ENCODE measurements around the gene COL27A1. TPM values are rescaled to one million over a fixed set of nuclear protein-coding genes. Genes with fewer than 3 reads are reported as not detected.

The COL27A1 gene
- total RNA-seq, 2 experiments from 2014 or later: 7.0 to 10.6 TPM

DNA sequence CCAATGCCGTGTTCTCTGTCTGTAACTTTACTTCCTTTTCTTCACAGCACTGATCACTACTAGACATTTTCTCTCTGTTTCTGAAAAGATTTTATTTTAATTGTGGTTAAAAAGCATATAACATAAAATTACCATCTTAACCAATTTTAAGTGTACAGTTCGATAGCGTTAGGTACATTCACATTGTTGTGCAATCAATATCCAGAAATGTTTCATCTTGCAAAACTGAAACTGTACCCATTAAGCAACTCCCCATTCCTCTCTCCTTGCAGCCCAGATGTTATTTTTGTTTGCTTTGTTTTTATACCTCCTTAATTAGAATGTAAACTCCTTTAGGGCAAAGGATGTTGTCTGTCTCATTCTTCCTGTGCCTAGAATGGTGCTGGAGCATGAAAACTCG, 47.5 kb downstream of the COL27A1 start:
- DNase-seq: no peak
- intact Hi-C loops (cut with micrococcal nuclease): no loop called here
- Mint-ChIP-seq H3K4me3 (no peak overlapping the region), H3K9me3 (no peaks in the 10 kb centered on the region), H3K27ac (no peak overlapping the region), H3K4me1 (ENCODE audit: low read depth) (no peaks in the 10 kb centered on the region), H3K36me3 (ENCODE audit: low read depth) (no peaks in the 10 kb centered on the region), H3K27me3 (ENCODE audit: low read depth) (no peaks in the 10 kb centered on the region)
- CTCF ChIA-PET: no interaction called here

- no peak overlapping the region for H3K4me3 Mint-ChIP-seq
- intact Hi-C loops (cut with micrococcal nuclease): no loop called here
- no peaks in the 10 kb centered on the region for H3K9me3 Mint-ChIP-seq
- H3K27me3 Mint-ChIP-seq (ENCODE audit: low read depth): no peaks in the 10 kb centered on the region
- H3K36me3 Mint-ChIP-seq (ENCODE audit: low read depth): no peaks in the 10 kb centered on the region
- DNase-seq: no peak
- no peaks in the 10 kb centered on the region for H3K4me1 Mint-ChIP-seq (ENCODE audit: low read depth)
- CTCF ChIA-PET: no interaction called here
- no peak overlapping the region for H3K27ac Mint-ChIP-seq
Observed at GRCh38 chr9:114203410-114204140, 48.2 kb downstream of the COL27A1 start.

GRCh38 chr9:114204265-114204664, 48.9 kb downstream of the COL27A1 start:
- H3K27ac Mint-ChIP-seq: no peak overlapping the region
- intact Hi-C loops (cut with micrococcal nuclease): no loop called here
- H3K4me1 Mint-ChIP-seq (ENCODE audit: low read depth): no peaks in the 10 kb centered on the region
- CTCF ChIA-PET: no interaction called here
- no peaks in the 10 kb centered on the region for H3K27me3 Mint-ChIP-seq (ENCODE audit: low read depth)
- DNase-seq: no peak
- H3K4me3 Mint-ChIP-seq: no peak overlapping the region
- H3K36me3 Mint-ChIP-seq (ENCODE audit: low read depth): no peaks in the 10 kb centered on the region
- H3K9me3 Mint-ChIP-seq: no peaks in the 10 kb centered on the region

DNA sequence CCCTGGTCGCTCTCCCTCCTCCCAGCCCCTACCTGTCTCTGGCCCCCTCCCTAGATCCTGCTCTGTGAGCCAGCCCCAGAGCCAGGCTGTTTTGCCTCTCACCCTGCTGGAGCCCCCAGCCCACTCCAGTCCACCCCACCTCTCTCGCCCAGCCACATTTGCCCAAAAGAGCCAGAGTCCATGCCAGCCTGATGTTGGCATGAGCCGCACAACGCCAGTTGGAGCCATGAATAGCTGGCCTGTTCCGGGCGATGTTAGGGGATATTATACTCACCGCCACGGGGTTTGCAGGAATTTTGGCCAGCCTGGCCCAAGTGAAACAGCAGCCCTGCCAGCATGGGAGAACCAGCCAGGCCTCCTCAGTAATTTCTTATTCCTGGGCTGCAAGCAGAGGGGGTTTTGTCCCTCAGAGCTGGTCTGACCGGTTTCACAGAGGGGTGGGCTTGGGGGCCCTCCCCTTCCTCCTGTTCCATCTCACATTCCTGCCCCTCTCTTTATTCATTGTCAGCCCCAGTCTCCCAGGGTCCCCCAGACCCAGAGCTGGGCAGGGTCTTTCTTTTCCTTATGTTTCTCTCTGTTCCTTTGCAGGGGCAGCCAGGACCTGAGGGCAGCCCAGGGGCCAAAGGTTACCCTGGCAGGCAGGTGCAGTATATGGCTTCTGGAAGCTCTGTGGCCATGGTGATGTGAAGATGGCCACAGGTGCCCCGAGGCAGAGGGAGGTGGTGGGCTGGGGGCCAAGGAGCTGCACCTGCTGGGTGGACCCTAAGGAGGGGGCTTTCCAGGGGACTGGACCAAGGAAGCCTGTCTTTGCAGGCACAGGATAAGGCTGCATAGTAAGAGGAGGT, 50.1 kb downstream of the COL27A1 start:
- no peak for DNase-seq
- intact Hi-C loops (cut with micrococcal nuclease): no loop called here
- Mint-ChIP-seq H3K27ac (no peak overlapping the region), H3K27me3 (ENCODE audit: low read depth) (no peaks in the 10 kb centered on the region), H3K4me3 (no peak overlapping the region), H3K9me3 (no peaks in the 10 kb centered on the region), H3K4me1 (ENCODE audit: low read depth) (no peaks in the 10 kb centered on the region), H3K36me3 (ENCODE audit: low read depth) (peaks cover 2% of the 10 kb centered on the region)
- CTCF ChIA-PET: no interaction called here

GRCh38 chr9:114206221-114206789, 51.0 kb downstream of the COL27A1 start:
- H3K27me3 Mint-ChIP-seq (ENCODE audit: low read depth): no peaks in the 10 kb centered on the region
- intact Hi-C loops (cut with micrococcal nuclease): no loop called here
- H3K27ac Mint-ChIP-seq: no peak overlapping the region
- H3K4me1 Mint-ChIP-seq (ENCODE audit: low read depth): no peaks in the 10 kb centered on the region
- no peak for DNase-seq
- no peak overlapping the region for H3K4me3 Mint-ChIP-seq
- CTCF ChIA-PET: interaction anchor here (0.5 kb wide), 1 partner anchor 43 kb away, joined by 4 read pairs; no protein-coding TSS in a partner anchor
- peaks cover 2% of the 10 kb centered on the region for H3K36me3 Mint-ChIP-seq (ENCODE audit: low read depth)
- H3K9me3 Mint-ChIP-seq: no peaks in the 10 kb centered on the region

- intact Hi-C loops (cut with micrococcal nuclease): no loop called here
- Mint-ChIP-seq H3K4me3 (no peak overlapping the region), H3K27ac (no peak overlapping the region), H3K4me1 (ENCODE audit: low read depth) (no peaks in the 10 kb centered on the region), H3K27me3 (ENCODE audit: low read depth) (no peaks in the 10 kb centered on the region), H3K9me3 (no peaks in the 10 kb centered on the region), H3K36me3 (ENCODE audit: low read depth) (peaks cover 2% of the 10 kb centered on the region)
- DNase-seq: no peak
- CTCF ChIA-PET: interaction anchor here (0.6 kb wide), 1 partner anchor 124 kb away, joined by 3 read pairs; no protein-coding TSS in a partner anchor
Observed at GRCh38 chr9:114207034-114207810, 51.9 kb downstream of the COL27A1 start.

DNA sequence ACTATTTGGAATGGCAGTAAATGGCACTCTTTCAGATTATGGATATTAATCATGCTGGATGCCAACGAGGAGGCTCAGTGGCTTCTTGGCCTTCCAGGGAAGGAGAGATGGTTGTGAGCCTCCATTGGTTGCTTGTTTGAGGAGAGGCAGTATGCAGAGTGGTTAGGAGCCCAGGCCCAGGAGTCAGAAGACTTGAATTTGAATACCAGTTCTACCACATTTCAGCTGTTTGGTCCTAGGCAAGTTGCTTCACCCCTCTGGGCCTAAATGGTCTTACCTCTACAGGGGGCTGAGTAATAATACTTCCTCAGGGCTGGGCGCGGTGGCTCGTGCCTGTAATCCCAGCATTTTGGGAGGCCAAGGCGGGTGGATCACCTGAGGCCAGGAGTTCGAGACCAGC, 52.5 kb downstream of the COL27A1 start:
- no peaks in the 10 kb centered on the region for H3K4me1 Mint-ChIP-seq (ENCODE audit: low read depth)
- H3K9me3 Mint-ChIP-seq: no peaks in the 10 kb centered on the region
- CTCF ChIA-PET: no interaction called here
- no peak for DNase-seq
- intact Hi-C loops (cut with micrococcal nuclease): no loop called here
- no peak overlapping the region for H3K4me3 Mint-ChIP-seq
- no peaks in the 10 kb centered on the region for H3K27me3 Mint-ChIP-seq (ENCODE audit: low read depth)
- H3K36me3 Mint-ChIP-seq (ENCODE audit: low read depth): peaks cover 2% of the 10 kb centered on the region
- no peak overlapping the region for H3K27ac Mint-ChIP-seq

- Mint-ChIP-seq H3K9me3 (no peaks in the 10 kb centered on the region), H3K4me1 (ENCODE audit: low read depth) (no peaks in the 10 kb centered on the region), H3K27me3 (ENCODE audit: low read depth) (no peaks in the 10 kb centered on the region), H3K27ac (no peak overlapping the region), H3K4me3 (no peak overlapping the region), H3K36me3 (ENCODE audit: low read depth) (peaks cover 2% of the 10 kb centered on the region)
- DNase-seq: no peak
- CTCF ChIA-PET: no interaction called here
- intact Hi-C loops (cut with micrococcal nuclease): no loop called here
Observed at GRCh38 chr9:114209151-114209550, 53.8 kb downstream of the COL27A1 start.

DNA sequence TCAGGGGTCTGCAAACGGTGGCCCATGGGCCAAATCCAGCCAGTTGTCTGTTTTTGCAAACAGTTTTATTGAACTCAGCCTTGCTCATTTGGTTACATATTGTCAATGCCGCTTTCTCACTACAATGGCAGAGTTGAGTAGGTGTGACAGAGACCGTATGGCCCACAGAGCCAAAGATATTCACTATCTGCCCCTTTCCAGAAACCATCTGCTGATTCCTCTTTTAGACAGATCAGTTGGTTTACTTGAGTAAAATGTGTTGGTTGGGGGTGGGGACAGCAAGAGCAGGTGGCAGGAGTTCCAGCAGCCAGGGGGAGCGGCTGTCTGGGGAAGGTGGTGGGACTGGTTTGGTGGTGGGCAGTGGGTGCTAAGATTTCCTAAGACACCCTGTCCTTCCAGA, 54.8 kb downstream of the COL27A1 start:
- Mint-ChIP-seq H3K36me3 (ENCODE audit: low read depth) (peaks cover 2% of the 10 kb centered on the region), H3K27ac (no peak overlapping the region), H3K4me3 (no peak overlapping the region), H3K9me3 (no peaks in the 10 kb centered on the region), H3K4me1 (ENCODE audit: low read depth) (no peaks in the 10 kb centered on the region), H3K27me3 (ENCODE audit: low read depth) (no peaks in the 10 kb centered on the region)
- CTCF ChIA-PET: no interaction called here
- intact Hi-C loops (cut with micrococcal nuclease): no loop called here
- no peak for DNase-seq

DNA sequence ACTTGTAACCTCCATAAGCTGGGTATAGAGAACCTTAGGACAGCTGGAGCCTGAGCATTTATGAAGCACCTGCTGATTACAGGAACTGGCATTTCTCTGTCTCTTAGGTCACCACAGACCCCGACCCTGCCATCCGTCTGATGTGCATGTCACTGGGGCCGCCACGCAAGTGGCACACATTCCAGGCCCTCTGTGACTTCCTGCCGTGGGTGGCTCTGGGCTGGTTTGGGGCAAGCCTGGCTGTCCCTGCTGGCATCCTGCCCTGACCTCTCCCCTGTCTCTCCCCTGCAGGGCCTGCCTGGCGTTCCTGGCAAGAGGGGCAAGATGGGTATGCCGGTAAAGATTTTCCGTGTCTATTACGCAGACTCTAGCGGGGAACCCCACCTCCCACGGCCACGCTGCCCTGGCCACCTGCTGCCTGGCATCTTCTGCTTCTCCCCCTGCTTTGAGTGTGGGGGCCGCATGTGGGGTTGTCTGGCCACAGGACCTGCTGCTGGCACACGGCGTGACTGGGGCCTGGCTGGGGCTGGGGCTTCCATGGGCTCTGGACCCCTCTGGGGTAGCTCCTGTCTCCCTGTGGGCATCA, 55.4 kb downstream of the COL27A1 start:
- Mint-ChIP-seq H3K27ac (no peak overlapping the region), H3K9me3 (no peaks in the 10 kb centered on the region), H3K4me1 (ENCODE audit: low read depth) (no peaks in the 10 kb centered on the region), H3K36me3 (ENCODE audit: low read depth) (peaks cover 2% of the 10 kb centered on the region), H3K4me3 (no peak overlapping the region), H3K27me3 (ENCODE audit: low read depth) (no peaks in the 10 kb centered on the region)
- CTCF ChIA-PET: no interaction called here
- intact Hi-C loops (cut with micrococcal nuclease): no loop called here
- no peak for DNase-seq

DNA sequence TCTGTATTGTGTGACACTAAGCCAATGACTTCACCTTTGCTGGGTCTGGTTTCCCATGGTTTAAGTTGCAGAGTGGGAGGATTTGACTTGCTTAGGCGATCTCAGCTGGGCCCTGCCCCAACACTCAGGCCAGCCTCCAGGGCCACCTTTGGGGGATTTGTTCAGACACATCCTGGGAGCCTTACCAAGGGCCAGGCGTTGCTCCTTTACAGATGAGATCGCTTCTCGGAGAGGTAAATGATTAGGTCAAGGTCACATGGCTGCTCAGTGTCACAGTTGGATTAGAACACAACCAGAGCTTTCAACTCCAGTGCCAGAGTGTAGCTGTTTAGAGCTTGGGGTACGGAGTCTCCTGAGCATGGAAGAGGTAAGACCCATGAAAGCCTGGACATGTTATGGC, 57.5 kb downstream of the COL27A1 start:
- H3K36me3 Mint-ChIP-seq (ENCODE audit: low read depth): peaks cover 2% of the 10 kb centered on the region
- intact Hi-C loops (cut with micrococcal nuclease): no loop called here
- no peaks in the 10 kb centered on the region for H3K27me3 Mint-ChIP-seq (ENCODE audit: low read depth)
- H3K4me3 Mint-ChIP-seq: no peak overlapping the region
- no peak overlapping the region for H3K27ac Mint-ChIP-seq
- no peaks in the 10 kb centered on the region for H3K9me3 Mint-ChIP-seq
- DNase-seq: no peak
- no peaks in the 10 kb centered on the region for H3K4me1 Mint-ChIP-seq (ENCODE audit: low read depth)
- CTCF ChIA-PET: no interaction called here

GRCh38 chr9:114213566-114213965, 58.2 kb downstream of the COL27A1 start:
- H3K9me3 Mint-ChIP-seq: no peaks in the 10 kb centered on the region

More at GRCh38 chr9:114213566-114213965, 58.2 kb downstream of the COL27A1 start:
- peaks cover 2% of the 10 kb centered on the region for H3K36me3 Mint-ChIP-seq (ENCODE audit: low read depth)
- H3K27me3 Mint-ChIP-seq (ENCODE audit: low read depth): no peaks in the 10 kb centered on the region
- no peak overlapping the region for H3K27ac Mint-ChIP-seq
- intact Hi-C loops (cut with micrococcal nuclease): no loop called here
- DNase-seq: no peak
- no peaks in the 10 kb centered on the region for H3K4me1 Mint-ChIP-seq (ENCODE audit: low read depth)
- CTCF ChIA-PET: no interaction called here
- H3K4me3 Mint-ChIP-seq: no peak overlapping the region

All from activated naive CD4-positive, alpha-beta T cell treated with anti-CD3 and anti-CD28 coated beads for 36 hours (primary cell).